Measurements from ENCODE around the gene NLRX1. TPM values are rescaled to one million over a fixed set of nuclear protein-coding genes. Genes with fewer than 3 reads are reported as not detected.

NLRX1 gene
- total and polyA plus RNA-seq, 10 of the 15 experiments (the other 5 are each of a cell fraction or from before 2014, with no cell fraction given): 0.85 to 18.5 (median 10.0) TPM

DNA sequence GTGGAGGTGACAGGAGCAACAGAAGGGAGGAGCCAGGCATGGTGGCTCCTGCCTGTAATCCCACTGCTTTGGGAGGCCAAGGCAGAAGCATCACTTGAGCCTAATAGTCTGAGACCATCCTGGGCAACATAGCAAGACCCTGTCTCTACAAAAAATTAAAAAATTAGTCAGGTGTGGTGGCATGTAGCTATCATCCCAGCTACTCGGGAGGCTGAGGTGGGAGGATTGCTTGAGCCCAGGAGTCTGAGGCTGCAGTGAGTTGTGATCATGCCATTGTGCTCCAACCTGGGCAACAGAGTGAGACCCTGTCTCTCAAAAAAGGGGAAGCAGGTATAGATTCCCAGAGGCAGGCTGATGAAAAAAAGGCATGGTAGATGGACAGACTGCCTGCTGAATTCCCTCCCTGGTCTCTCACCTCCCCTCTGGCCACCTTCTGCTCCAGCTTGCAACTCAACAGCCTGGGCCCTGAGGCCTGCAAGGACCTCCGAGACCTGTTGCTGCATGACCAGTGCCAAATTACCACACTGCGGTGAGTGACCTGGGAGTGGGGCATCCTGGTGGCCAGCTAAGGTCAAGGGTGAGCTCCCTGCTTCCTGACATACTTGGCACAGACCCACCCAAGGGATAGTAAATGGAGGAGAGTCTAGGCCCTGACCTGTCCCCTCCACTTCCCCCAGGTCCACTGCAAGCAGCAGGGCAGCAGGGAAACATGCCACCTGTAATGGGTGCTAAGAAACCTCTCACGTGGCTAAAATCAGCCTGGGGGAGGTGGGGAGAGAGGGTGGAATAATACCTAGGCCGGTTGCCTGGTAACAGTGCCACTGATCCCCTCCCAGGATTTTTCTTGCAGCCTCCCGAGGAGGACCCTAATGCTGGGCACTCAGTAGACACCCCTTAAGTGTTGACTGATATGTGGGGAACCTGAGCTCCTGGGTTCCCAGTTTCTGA is 12.5 kb downstream of the NLRX1 start:
- Histone ChIP-seq H3K27ac (ENCODE audit: control insufficient read depth, insufficient read depth) (no peak overlapping the region), H3K4me1 (ENCODE audit: control insufficient read depth, insufficient read depth, low read length) (no peaks in the 10 kb centered on the region), H3K36me3 (ENCODE audit: control insufficient read depth in 2 of 2, insufficient read depth in 2 of 2, low read length in 1 of 2) (no peaks in the 10 kb centered on the region; a peak in 1 of 4 replicates), H3K4me2 (ENCODE audit: control insufficient read depth, insufficient read depth) (no peak overlapping the region), H3K9ac (ENCODE audit: control insufficient read depth, insufficient read depth, low read length) (no peak overlapping the region), H2AFZ (ENCODE audit: control insufficient read depth, low read depth, low read length) (no peak overlapping the region), H3K79me2 (ENCODE audit: control insufficient read depth, insufficient read depth, low read length) (no peaks in the 10 kb centered on the region), H3K4me3 (no peak overlapping the region), H4K20me1 (ENCODE audit: control insufficient read depth, insufficient read depth) (no peaks in the 10 kb centered on the region), H3K27me3 (replicated peaks in 1 of 2; ENCODE audit: control insufficient read depth in 2 of 2, insufficient read depth in 2 of 2, low read length in 1 of 2) (no peaks in the 10 kb centered on the region; a peak in 1 of 4 replicates), H3K9me3 (replicated peaks; ENCODE audit: control insufficient read depth, insufficient read depth, low read length) (no peaks in the 10 kb centered on the region; the same call in 2 of the 3 replicates)
- 78% methylated on average over 6 of the region's 6 CpGs for WGBS (ENCODE audit: insufficient coverage, insufficient replicate concordance, low lambda C conversion rate, missing lambda C conversion rate)
- ATAC-seq (no peak), DNase-seq (ENCODE audit: low read depth, low spot score) (no peak), FAIRE-seq (no peak)
- ChIA-PET RAD21 (ENCODE audit: unreplicated experiment) (no interaction called here), SMC1A (ENCODE audit: uncharacterized antibody, unreplicated experiment) (interaction anchor here (0.6 to 1.7 kb wide), 3 partner anchors 16 to 174 kb away, joined by 3 read pairs; no protein-coding TSS in a partner anchor), CTCF (interaction anchor here (1.0 to 2.7 kb wide), 3 partner anchors 11 to 97 kb away, joined by 3 to 9 read pairs (median 5); no protein-coding TSS in a partner anchor), POLR2A (interaction anchor here (0.6 kb wide), 1 partner anchor 67 kb away, joined by 3 read pairs; no protein-coding TSS in a partner anchor)
- BruUV-seq (replicated peaks): no TSS peak
- intact Hi-C loops (cut with micrococcal nuclease; ENCODE audit: unreplicated experiment): no loop called here
- TF ChIP-seq MTA2 (IDR thresholded peaks at IDR 0.05; ENCODE audit: low read depth) (no peak), BCL11A (IDR thresholded peaks at IDR 0.05; ENCODE audit: low read depth, low read length) (no peak), GATAD2B (conservative IDR thresholded peaks at IDR 0.05; ENCODE audit: low read depth) (no peak), IKZF2 (IDR thresholded peaks at IDR 0.05) (no peak), SUZ12 (IDR thresholded peaks at IDR 0.05; ENCODE audit: unreplicated experiment) (no peak)
- TF ChIP-seq, protein P1, sequence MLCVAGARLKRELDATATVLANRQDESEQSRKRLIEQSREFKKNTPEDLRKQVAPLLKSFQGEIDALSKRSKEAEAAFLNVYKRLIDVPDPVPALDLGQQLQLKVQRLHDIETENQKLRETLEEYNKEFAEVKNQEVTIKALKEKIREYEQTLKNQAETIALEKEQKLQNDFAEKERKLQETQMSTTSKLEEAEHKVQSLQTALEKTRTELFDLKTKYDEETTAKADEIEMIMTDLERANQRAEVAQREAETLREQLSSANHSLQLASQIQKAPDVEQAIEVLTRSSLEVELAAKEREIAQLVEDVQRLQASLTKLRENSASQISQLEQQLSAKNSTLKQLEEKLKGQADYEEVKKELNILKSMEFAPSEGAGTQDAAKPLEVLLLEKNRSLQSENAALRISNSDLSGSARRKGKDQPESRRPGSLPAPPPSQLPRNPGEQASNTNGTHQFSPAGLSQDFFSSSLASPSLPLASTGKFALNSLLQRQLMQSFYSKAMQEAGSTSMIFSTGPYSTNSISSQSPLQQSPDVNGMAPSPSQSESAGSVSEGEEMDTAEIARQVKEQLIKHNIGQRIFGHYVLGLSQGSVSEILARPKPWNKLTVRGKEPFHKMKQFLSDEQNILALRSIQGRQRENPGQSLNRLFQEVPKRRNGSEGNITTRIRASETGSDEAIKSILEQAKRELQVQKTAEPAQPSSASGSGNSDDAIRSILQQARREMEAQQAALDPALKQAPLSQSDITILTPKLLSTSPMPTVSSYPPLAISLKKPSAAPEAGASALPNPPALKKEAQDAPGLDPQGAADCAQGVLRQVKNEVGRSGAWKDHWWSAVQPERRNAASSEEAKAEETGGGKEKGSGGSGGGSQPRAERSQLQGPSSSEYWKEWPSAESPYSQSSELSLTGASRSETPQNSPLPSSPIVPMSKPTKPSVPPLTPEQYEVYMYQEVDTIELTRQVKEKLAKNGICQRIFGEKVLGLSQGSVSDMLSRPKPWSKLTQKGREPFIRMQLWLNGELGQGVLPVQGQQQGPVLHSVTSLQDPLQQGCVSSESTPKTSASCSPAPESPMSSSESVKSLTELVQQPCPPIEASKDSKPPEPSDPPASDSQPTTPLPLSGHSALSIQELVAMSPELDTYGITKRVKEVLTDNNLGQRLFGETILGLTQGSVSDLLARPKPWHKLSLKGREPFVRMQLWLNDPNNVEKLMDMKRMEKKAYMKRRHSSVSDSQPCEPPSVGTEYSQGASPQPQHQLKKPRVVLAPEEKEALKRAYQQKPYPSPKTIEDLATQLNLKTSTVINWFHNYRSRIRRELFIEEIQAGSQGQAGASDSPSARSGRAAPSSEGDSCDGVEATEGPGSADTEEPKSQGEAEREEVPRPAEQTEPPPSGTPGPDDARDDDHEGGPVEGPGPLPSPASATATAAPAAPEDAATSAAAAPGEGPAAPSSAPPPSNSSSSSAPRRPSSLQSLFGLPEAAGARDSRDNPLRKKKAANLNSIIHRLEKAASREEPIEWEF (IDR thresholded peaks at IDR 0.05; ENCODE audit: insufficient replicate concordance, low read depth, low read length): no peak
- in situ Hi-C loops (cut with MboI): no loop called here

Data from GM12878 (cell line).